SH-SY5Y (cell line): Measurements from ENCODE around the gene PLTP.

Source experiments
- GATA2 ChIP-seq: IDR thresholded peaks from 2 replicates; pipeline ENCODE4 v1.6.1; 2011; ENCODE audit warnings: mild to moderate bottlenecking, low read depth, low read length
- GATA3 ChIP-seq: IDR thresholded peaks from 2 replicates; pipeline ENCODE4 v1.6.1; 2011; ENCODE audit warnings: low read depth, mild to moderate bottlenecking, low read length, moderate library complexity

GRCh38 chr20:45959126-45959525 lies 47.2 kb upstream of the PLTP start:
- TF ChIP-seq GATA2 (no peak), GATA3 (no peak)
